IMR-90 (cell line): ENCODE data around the gene CAMTA1. TPM values are rescaled to one million over a fixed set of nuclear protein-coding genes. Genes with fewer than 3 reads are reported as not detected.

ENCODE experiments used
- ATAC-seq: fragments of 200-7000 bp; cut with Tn5 transposase; 2 replicates; pipeline ENCODE4 v1.9.1; 2020; ENCODE audit warnings: low read depth, mild to moderate bottlenecking, moderate library complexity
- BruUV-seq: library from RNA; stranded (reverse); fragments of 400-500 nt; replicated peaks from 2 replicates; lab custom pipeline; 2021; lab: Mats Ljungman, UMichigan
- CTCF ChIA-PET: fragments of 300-600 bp; formaldehyde crosslinking; extraction: SDS; loops from one replicate; lab custom pipeline; 2021; ENCODE audit warnings: antibody characterized with exemption; lab: Yijun Ruan, JAX
- POLR2A ChIA-PET: fragments of 300-600 bp; sonication (Branson Sonifier 250); formaldehyde crosslinking; loops from one replicate; lab custom pipeline; 2022; ENCODE audit warnings: antibody characterized with exemption; ENCODE audit not compliant: unreplicated experiment; lab: Charles Lee
- DNase-seq: peaks from one replicate; pipeline ENCODE4 v3.0.0; 2013
- H2AFZ ChIP-seq: replicated peaks from 2 replicates; pipeline ENCODE3; 2013; ENCODE audit warnings: low read length, mild to moderate bottlenecking; ENCODE audit not compliant: poor library complexity
- H2AK5ac ChIP-seq: 2 replicates; pipeline ENCODE4 v1.6.1; 2013; ENCODE audit warnings: low read depth, low read length, inconsistent platforms
- H2AK9ac ChIP-seq: replicated peaks from 2 replicates; pipeline ENCODE3; 2013; ENCODE audit warnings: mild to moderate bottlenecking, low read depth, low read length, moderate library complexity; ENCODE audit not compliant: poor library complexity
- H2BK120ac ChIP-seq: 2 replicates; pipeline ENCODE4 v1.6.1; 2013; ENCODE audit warnings: low read depth, low read length, inconsistent platforms
- H2BK15ac ChIP-seq: 3 replicates; pipeline ENCODE4 v1.6.1; 2013; ENCODE audit warnings: low read depth, low read length, inconsistent platforms
- H2BK20ac ChIP-seq: 2 replicates; pipeline ENCODE4 v1.6.1; 2013; ENCODE audit warnings: low read depth, mild to moderate bottlenecking, inconsistent platforms, low read length, moderate library complexity
- H2BK5ac ChIP-seq: 2 replicates; pipeline ENCODE4 v1.6.1; 2013; ENCODE audit warnings: mild to moderate bottlenecking, low read depth, low read length, inconsistent platforms; ENCODE audit not compliant: poor library complexity, severe bottlenecking
- H3K14ac ChIP-seq: replicated peaks from 2 replicates; pipeline ENCODE4 v1.6.1; 2013; ENCODE audit warnings: low read depth, low read length, inconsistent platforms
- H3K18ac ChIP-seq: 2 replicates; pipeline ENCODE4 v1.6.1; 2013; ENCODE audit warnings: low read depth, low read length, control low read depth
- H3K23ac ChIP-seq: 2 replicates; pipeline ENCODE4 v1.6.1; 2013; ENCODE audit warnings: low read depth, low read length, inconsistent platforms
- H3K27ac ChIP-seq: 2 replicates; pipeline ENCODE4 v1.5.1; 2013; ENCODE audit warnings: mild to moderate bottlenecking, control low read depth, low read length; ENCODE audit not compliant: insufficient read depth
- H3K27me3 ChIP-seq: 2 replicates; pipeline ENCODE4 v1.6.1; 2013; ENCODE audit warnings: low read length; ENCODE audit not compliant: control insufficient read depth, insufficient read depth
- H3K36me3 ChIP-seq: 2 replicates; pipeline ENCODE4 v1.6.1; 2013; ENCODE audit warnings: low read length, mixed read lengths; ENCODE audit not compliant: control insufficient read depth, insufficient read depth
- H3K4ac ChIP-seq: 2 replicates; pipeline ENCODE4 v1.6.1; 2013; ENCODE audit warnings: low read depth, low read length, inconsistent platforms
- H3K4me1 ChIP-seq: 2 replicates; pipeline ENCODE4 v1.6.1; 2013; ENCODE audit warnings: low read length, mixed read lengths; ENCODE audit not compliant: control insufficient read depth, insufficient read depth
- H3K4me2 ChIP-seq: 2 replicates; pipeline ENCODE4 v1.6.1; 2013; ENCODE audit warnings: low read depth, mild to moderate bottlenecking, control low read depth, low read length, moderate library complexity
- H3K4me3 ChIP-seq: 2 replicates; pipeline ENCODE4 v1.5.1; 2013; ENCODE audit warnings: low read depth, mild to moderate bottlenecking, control low read depth, low read length, moderate library complexity; ENCODE audit not compliant: insufficient read depth
- H3K56ac ChIP-seq: 2 replicates; pipeline ENCODE4 v1.6.1; 2013; ENCODE audit warnings: low read length, inconsistent platforms; ENCODE audit not compliant: insufficient read depth; ENCODE audit errors: extremely low read depth
- H3K79me1 ChIP-seq, 2 experiments: 2 replicates each; pipeline ENCODE4 v1.6.1; 2013; ENCODE audit warnings: low read length in 2 of 2, inconsistent platforms in 1 of 2, low read depth in 1 of 2
- H3K9ac ChIP-seq: 2 replicates; pipeline ENCODE4 v1.6.1; 2013; ENCODE audit warnings: low read depth, low read length, control low read depth
- H3K9me1 ChIP-seq: 2 replicates; pipeline ENCODE4 v1.6.1; 2013; ENCODE audit warnings: low read length, inconsistent platforms; ENCODE audit not compliant: insufficient read depth
- H3K9me3 ChIP-seq: 2 replicates; pipeline ENCODE4 v1.6.1; 2013; ENCODE audit warnings: low read length; ENCODE audit not compliant: control insufficient read depth, insufficient read depth
- H4K20me1 ChIP-seq: 2 replicates; pipeline ENCODE4 v1.6.1; 2013; ENCODE audit warnings: low read length, inconsistent platforms; ENCODE audit not compliant: insufficient read depth
- H4K5ac ChIP-seq: 2 replicates; pipeline ENCODE4 v1.6.1; 2013; ENCODE audit warnings: mild to moderate bottlenecking, low read depth, low read length, control low read depth
- H4K8ac ChIP-seq, 2 experiments: 2 replicates each; pipeline ENCODE4 v1.6.1; 2013; ENCODE audit warnings: low read depth in 2 of 2, low read length in 2 of 2, control low read depth in 1 of 2, inconsistent platforms in 1 of 2
- H4K91ac ChIP-seq: 2 replicates; pipeline ENCODE4 v1.6.1; 2013; ENCODE audit warnings: low read depth, low read length, inconsistent platforms; ENCODE audit not compliant: insufficient read depth
- BHLHE40 ChIP-seq: fragments of 150-350 bp; IDR thresholded peaks from 2 replicates; pipeline ENCODE4 v1.6.1; 2016; ENCODE audit warnings: mild to moderate bottlenecking, low read depth, low read length
- CEBPB ChIP-seq: IDR thresholded peaks from 2 replicates; pipeline ENCODE4 v1.6.1; 2012; ENCODE audit warnings: low read depth, low read length, improper control_type of control experiment
- CHD1 ChIP-seq: IDR thresholded peaks from 2 replicates; pipeline ENCODE4 v1.6.1; 2012; ENCODE audit warnings: low read depth, low read length, improper control_type of control experiment
- MAZ ChIP-seq: IDR thresholded peaks from 2 replicates; pipeline ENCODE4 v1.6.1; 2012; ENCODE audit warnings: low read depth, mild to moderate bottlenecking, low read length, improper control_type of control experiment, moderate library complexity, borderline replicate concordance
- MXI1 ChIP-seq: IDR thresholded peaks from 2 replicates; pipeline ENCODE4 v1.6.1; 2012; ENCODE audit warnings: low read depth, mild to moderate bottlenecking, low read length, moderate library complexity, borderline replicate concordance
- NFE2L2 ChIP-seq: fragments of 150-350 bp; IDR thresholded peaks from 2 replicates; pipeline ENCODE4 v1.6.1; 2016; ENCODE audit warnings: low read depth, mild to moderate bottlenecking, low read length
- POLR2A ChIP-seq: IDR thresholded peaks from 2 replicates; pipeline ENCODE4 v1.6.1; 2012; ENCODE audit warnings: mild to moderate bottlenecking, low read depth, low read length
- RAD21 ChIP-seq: IDR thresholded peaks from 2 replicates; pipeline ENCODE4 v1.6.1; 2012; ENCODE audit warnings: low read length, improper control_type of control experiment
- RCOR1 ChIP-seq: IDR thresholded peaks from 2 replicates; pipeline ENCODE4 v1.6.1; 2012; ENCODE audit warnings: mild to moderate bottlenecking, low read length, improper control_type of control experiment; ENCODE audit not compliant: insufficient replicate concordance
- RFX5 ChIP-seq: IDR thresholded peaks from 2 replicates; pipeline ENCODE4 v1.8.0; 2012; ENCODE audit warnings: low read depth, mild to moderate bottlenecking, low read length, moderate library complexity
- USF2 ChIP-seq: fragments of 150-350 bp; IDR thresholded peaks from 2 replicates; pipeline ENCODE4 v1.6.1; 2017; ENCODE audit warnings: mild to moderate bottlenecking, antibody characterized with exemption, low read length, low read depth
- WGBS, 2 experiments: methylation state at CpG; one replicate each; pipeline versions ENCODE4 v1.1.5 to v1.1.7; 2013; ENCODE audit warnings: missing lambda C conversion rate in 2 of 2; ENCODE audit not compliant: insufficient read length in 1 of 2; ENCODE audit errors: extremely low coverage in 2 of 2; 5-methylcytosine and 5-hydroxymethylcytosine counted together
- dilution Hi-C: fragments of 300-500 bp; cut with HindIII; formaldehyde crosslinking; loops from one replicate; pipeline ENCODE4 v1.14.3; 2018; ENCODE audit warnings: low sequenced_read_pairs; ENCODE audit not compliant: unreplicated experiment
- in situ Hi-C: fragments of 300-500 bp; cut with MboI; formaldehyde crosslinking; loops from 3 replicates; pipeline ENCODE4 v1.14.3; 2019; ENCODE audit warnings: low sequenced_read_pairs, inconsistent platforms, mixed read lengths
- intact Hi-C: fragments of 100-400 bp; cut with micrococcal nuclease; formaldehyde crosslinking; loops from 2 replicates; pipeline ENCODE4 v1.10.0; 2022
- polyA plus RNA-seq, 3 experiments: library from polyadenylated mRNA; depleted of rRNA; stranded (reverse); fragments of >200 nt; gene quantifications; 2 replicates each; pipeline ENCODE4 v1.2.3, GENCODE V29; 2012; ENCODE audit warnings: low replicate concordance in 1 of 3
- total RNA-seq: library from RNA; depleted of rRNA; stranded (reverse); fragments of >200 nt; gene quantifications from 2 replicates; pipeline ENCODE4 v1.2.3, GENCODE V29; 2012
- TF ChIP-seq, protein P1 (sequence below): fragments of 150-350 bp; IDR thresholded peaks from 2 replicates; pipeline ENCODE4 v1.6.1; 2016; ENCODE audit warnings: low read depth, mild to moderate bottlenecking, low read length, moderate library complexity, borderline replicate concordance

CAMTA1 gene
- total and polyA plus RNA-seq, 2 of the 4 experiments (the other 2 are of a cell fraction), result 35.5 to 74.3 TPM

DNA sequence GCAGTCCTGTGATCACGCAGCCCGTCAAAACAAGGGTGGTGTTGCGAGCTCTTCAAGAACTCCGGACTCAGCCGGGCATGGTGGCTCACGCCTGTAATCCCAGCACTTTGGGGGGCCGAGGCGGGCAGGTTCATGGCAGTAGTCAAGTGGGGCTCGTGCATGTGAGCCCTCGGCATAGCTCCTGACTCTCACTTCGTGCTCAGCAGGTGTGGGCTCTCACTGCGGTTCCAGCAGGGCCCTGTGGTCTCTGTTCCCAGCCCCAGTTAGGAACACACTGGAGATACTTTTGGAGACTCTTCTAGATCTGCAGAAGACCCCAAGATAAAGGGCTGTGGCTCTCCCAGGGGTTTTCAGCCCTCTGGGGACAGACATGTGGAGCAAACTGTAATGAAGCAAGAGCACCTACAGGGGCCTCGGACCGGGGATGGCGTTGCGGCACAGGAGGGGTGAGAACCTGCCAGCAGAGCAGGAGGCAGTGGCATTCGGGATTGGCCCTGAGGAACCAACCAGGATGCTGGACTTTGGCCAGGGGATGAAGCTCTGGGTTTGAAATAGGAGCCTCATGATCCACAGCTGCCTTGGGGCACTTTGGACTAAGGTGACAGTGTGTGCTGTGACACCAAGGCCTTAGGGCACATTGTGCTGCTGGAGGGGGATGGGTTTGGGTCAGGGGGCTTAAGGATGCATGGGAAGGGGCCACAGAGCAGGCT is 443.2 kb downstream of the CAMTA1 start (continued):
- TF ChIP-seq, protein P1, sequence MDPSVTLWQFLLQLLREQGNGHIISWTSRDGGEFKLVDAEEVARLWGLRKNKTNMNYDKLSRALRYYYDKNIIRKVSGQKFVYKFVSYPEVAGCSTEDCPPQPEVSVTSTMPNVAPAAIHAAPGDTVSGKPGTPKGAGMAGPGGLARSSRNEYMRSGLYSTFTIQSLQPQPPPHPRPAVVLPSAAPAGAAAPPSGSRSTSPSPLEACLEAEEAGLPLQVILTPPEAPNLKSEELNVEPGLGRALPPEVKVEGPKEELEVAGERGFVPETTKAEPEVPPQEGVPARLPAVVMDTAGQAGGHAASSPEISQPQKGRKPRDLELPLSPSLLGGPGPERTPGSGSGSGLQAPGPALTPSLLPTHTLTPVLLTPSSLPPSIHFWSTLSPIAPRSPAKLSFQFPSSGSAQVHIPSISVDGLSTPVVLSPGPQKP, result no peak

- Histone ChIP-seq H2AK5ac (peak overlapping the region; percentile 78; the same call in 1 of the 2 replicates), H4K20me1 (no peaks in the 10 kb centered on the region), H3K9me3 (no peaks in the 10 kb centered on the region), H3K4me2 (no peak overlapping the region), H2BK20ac (0 out of 2 replicates have a peak overlapping the region, but pooled peaks have one; percentile 18), H3K18ac (no peak overlapping the region), H4K8ac (peak overlapping the region in 1 of 2 experiments; percentile 38; a peak in 2 of 4 replicates), H3K9me1 (peaks cover 4% of the 10 kb centered on the region; the same call in 1 of the 2 replicates), H3K23ac (no peak overlapping the region), H4K91ac (peak overlapping the region; percentile 21; the same call in 1 of the 2 replicates), H2BK5ac (peak overlapping the region; percentile 5), H3K27me3 (no peaks in the 10 kb centered on the region), H3K9ac (no peak overlapping the region), H3K27ac (no peak overlapping the region), H4K5ac (no peak overlapping the region), H3K14ac (no peak overlapping the region), H2BK120ac (peak overlapping the region; percentile 72), H3K79me1 (no peaks in the 10 kb centered on the region), H3K4me3 (no peak overlapping the region), H3K36me3 (no peaks in the 10 kb centered on the region), H3K4me1 (peaks cover 4% of the 10 kb centered on the region), H3K4ac (peak overlapping the region; percentile 35; the same call in 1 of the 2 replicates), H2AK9ac (peak overlapping the region; percentile 9), H2AFZ (peak overlapping the region; percentile 71), H3K56ac (no peak overlapping the region; the same call in 1 of the 2 replicates), H2BK15ac (0 out of 3 replicates have a peak overlapping the region, but pooled peaks have one; percentile 87)
- BruUV-seq, result no TSS peak
- dilution Hi-C loops, result no loop called here
- ATAC-seq (no peak), DNase-seq (no peak)
- intact Hi-C loops, result no loop called here
- POLR2A ChIA-PET, result interaction anchor here (0.5 kb wide), 1 partner anchor 526 kb away, joined by 6 read pairs; no protein-coding TSS in a partner anchor
- CTCF ChIA-PET, result interaction anchor here (0.6 kb wide), 1 partner anchor 421 kb away, joined by 5 read pairs; no protein-coding TSS in a partner anchor
- WGBS, 2 experiments, result 100% methylated on average over 1 of the region's 4 CpGs; no CpG with 5 or more reads in 1 of the 2 experiments
- in situ Hi-C loops, result loop anchor here (10.0 kb wide), 1 partner anchor 434 kb away; no protein-coding TSS in a partner anchor
- TF ChIP-seq MAZ, result no peak
- TF ChIP-seq CEBPB, result no peak
- TF ChIP-seq, protein P1, result no peak
- no peak for TF ChIP-seq BHLHE40
- TF ChIP-seq CHD1, result no peak
- TF ChIP-seq RCOR1, result no peak
- TF ChIP-seq USF2, result no peak
- TF ChIP-seq RAD21, result no peak
- TF ChIP-seq MXI1, result no peak
- no peak for TF ChIP-seq NFE2L2
- TF ChIP-seq RFX5, result no peak
- TF ChIP-seq POLR2A, result no peak
These were observed 443.9 kb downstream of the CAMTA1 start for GRCh38 chr1:7229186-7229585.
